ENCODE data around the gene CCND3.
A peak's percentile ranks its signal among the peaks of the same experiment; 100 is the strongest.

Gene CCND3

DNA sequence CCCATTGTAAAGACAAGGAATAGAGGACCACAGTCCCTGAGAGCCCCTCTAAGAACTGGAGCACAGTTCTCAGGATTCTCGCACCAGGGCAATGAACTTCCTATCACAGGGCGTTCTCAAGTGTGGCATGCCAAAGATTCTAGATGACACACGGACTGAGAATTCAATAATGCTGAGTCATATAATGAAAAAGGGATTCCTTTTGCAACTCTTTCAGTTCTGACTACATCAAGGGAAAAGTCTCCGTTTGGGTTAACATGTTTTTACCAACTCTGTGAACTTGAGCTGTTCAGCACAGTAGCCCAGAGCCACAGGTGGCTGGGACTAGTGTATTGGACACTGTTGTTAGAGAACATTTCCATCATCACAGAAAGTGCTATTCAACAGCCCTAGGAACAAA lies 24.1 kb downstream of the CCND3 start:
- DNase-seq: no peak

DNA sequence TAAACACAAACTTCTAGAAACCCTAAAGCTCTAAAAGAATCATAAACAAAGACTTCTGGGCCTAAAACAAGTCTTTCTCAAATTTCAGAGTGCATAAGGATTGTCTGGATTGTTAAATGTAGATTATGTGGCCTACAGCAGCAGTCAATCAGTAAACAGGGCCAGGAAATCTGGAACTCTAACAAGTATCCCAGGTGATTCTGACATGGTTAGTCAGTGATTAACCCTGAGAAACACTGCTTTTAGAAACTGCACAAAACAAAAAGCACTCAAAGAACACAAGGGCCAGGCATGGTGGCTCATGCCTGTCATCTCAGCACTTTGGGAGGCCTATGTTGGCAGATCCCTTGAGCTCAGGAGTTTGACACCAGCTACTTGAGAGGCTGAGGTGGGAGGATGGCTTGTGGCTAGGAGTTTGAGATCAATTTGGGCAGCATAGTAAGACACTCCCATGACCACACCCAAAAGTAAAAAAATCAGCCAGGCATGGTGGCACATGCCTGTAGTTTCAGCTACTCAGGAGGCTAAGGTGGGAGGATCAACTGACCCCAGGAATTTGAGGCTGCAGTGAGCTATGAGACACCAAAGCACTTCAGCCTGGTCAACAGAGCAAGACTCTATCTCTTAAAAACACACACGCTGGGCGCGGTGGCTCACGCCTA lies 26.6 kb downstream of the CCND3 start:
- no peak for DNase-seq

DNA sequence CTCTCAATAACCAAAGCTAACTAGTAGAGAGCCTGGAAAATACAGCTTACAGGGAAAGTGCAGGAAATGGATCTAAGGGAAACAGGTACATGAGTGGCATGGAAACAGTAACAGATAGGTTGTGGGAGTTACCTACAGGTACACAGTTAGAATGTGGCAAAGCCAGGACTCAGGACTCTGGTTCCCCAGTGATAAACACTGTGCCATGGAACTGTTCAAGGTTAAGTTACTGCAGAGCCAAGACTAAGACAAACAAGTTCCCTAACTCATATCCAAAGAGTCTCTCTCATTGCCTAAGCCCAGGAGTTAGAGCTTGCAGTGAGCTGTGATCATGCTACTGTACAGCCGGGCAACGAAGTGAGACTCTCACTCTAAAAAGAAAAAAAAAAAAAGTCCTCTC lies 27.3 kb downstream of the CCND3 start:
- no peak for DNase-seq

DNA sequence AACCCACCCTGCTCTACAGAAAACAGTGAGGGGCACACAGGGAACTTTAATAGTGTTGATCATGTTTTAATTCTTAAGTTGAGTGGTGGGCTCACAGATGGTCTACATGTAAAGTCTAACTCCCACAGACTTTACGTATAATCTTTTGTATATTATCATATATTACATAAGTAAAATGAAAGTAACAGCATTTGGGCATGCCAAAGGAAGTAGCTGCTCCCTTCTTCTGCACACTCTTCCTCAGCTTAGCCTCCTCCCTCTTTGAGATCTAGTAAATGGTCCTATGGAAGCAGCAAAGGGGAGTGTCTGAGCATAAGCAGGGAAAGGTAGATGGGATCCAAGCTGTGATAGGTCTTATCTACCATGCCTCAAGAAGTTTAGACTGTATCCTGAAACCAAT lies 31.9 kb downstream of the CCND3 start:
- DNase-seq: no peak

DNA sequence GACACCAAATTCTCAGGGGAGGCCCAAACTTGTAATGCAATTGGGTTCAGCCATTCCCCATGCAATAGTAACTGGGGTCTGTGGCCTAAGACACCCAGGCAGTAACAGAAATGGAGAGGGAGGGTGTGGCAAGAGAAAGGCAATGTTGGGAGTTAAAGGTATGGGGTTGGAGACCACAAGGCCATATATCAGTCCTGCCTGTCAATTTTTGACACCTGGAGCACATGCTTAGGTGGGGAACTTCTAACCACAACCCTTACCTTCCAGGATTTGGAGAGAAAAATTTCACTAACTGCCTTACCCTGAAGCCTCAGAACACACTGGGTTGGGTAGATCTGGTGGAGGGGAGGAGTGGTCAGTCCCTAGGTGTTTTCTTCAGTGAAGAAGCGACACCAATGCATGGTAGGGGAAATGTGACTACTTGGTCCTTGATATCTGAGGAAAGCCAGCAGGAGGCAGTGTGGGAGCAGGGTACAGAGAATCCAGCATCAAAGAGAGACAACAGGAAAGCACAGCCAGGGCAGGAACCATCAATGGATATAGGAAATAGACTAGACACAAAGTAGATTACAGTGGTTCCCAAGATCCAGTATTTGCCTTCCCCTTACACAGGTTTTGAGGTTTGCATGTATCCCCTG lies 39.6 kb downstream of the CCND3 start:
- peak; percentile 68 for DNase-seq

DNA sequence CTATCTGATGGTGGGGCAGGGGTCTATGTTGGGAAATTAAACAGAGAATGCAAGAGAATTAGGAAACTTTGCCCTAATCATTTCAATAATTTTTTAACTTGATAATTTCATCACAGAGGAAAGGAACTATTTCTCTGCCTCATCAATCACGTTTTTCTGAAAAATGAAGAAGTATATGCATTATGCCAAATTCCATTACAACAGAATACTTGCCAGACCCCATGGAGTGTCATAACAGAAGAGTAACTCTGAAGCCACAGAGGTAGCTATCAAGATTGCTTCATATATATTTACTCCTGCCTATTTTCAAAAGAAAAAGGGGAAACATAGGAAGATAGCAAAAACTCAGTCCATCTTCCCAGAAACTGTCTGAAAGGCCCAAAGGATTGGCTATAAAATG lies 40.7 kb downstream of the CCND3 start:
- no peak for DNase-seq

DNA sequence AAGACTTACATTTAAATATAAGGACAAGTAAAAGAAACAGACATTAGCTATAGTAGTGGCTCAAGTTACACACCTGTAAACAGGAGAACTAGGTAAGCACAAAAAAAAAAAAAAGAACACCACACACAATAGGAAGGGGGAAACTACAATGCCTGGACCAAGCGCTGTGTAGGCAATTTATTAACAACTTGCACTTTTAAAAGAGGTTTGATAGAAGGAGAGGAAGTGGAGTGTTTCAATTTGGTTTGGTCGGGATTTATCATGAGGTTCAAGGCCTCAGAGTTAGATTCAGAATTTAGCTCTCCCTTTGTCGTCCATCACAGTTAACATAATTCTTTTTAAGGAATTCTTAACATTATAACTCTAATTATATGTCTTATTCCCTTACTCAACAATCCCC lies 45.3 kb downstream of the CCND3 start:
- DNase-seq: no peak

DNA sequence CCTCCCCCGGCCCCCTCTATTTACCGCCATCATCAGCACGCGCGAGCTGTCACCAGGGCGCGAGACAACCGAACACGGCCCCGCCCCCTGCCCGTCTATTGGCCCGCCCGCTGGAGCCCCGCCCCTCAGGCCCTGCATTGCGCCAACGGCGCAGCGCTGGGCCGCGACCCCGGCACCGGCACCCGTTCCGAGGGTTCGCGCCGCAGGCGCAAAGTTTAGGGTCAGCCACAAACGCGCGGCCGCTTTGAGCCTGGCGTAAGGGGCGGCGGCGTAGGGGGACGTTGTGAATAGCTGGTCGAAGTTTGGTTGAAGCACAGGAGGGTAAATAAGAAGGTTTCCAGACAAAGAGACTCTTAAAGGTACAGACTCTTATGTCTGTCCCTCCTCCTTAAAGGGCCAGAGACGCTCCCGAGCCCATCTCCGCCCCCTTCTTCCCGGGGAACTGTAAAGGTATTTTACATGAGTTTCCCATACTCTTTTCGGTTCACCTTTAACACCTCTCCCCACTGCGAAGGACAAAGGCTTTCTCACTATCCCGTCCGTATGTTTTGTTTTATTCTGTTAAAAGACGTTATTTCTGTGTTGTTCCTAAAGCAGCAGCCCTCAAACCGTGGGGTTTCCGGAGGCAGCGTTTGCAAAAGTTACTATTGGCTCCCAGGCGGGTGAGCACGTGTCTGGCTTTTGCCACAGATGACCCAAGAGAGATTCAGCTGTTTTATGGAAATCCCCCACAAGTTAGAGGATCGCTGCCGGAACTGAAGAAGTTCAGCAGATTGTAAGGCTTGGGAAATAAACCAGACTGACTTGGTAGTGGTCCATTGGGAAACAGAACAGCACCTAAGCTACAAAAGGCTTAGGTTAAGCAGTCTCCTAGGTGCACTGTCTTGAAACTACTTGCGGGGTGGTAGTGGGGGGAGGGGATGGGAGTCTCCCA lies 46.0 kb downstream of the CCND3 start, which contains the start of gene USP49:
Gene USP49, minus strand, starts transcription at position 76 of the 934 bp plus-strand sequence. CDS start 88,392 bp downstream, outside the sequence.
- peak; percentile 87 for DNase-seq

DNA sequence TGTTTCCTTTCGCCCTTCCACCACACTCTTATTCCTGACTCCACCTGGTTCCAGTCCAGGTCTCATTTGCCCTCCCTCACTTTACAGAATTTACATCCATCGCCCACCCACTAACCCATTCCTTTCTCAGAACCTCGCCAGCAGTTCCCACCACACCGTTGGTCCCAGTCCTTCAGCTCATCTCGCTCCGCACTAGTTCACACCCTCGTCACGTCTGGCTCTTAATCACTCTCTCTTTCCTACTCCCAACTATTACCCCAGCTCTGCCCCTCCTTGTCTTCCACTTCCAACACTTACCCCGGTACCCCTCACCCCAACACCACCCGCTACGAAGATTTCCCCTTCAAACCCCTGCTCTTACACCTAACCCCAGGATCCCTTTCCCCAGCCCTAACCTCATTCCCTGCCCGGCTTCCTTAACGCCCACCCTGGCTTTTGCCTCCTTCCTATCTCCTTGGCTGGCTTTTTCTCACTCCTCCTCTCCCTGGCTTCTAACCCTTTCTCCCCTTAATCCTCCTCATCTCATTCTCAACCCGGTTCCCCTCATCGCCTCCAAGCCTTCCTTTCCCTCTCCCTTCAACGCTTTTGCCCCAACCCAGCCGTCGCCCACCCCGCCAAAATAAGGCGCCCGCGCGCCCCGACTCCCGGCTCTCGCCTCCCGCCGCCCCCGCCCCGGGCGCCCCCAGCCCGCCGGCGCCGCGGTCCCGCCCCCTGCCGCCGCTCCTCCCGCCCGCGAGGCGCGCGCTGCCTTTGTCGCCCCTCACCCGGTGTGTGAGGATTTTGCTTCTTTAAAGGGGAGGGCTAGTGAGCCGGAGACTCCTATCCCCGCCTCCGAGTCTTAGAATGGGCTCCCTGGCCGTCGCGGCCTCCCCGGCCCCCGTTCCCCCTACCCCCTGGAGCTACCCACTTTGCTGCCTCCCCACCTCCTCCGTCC lies 47.0 kb downstream of the CCND3 start:
- DNase-seq: no peak

DNA sequence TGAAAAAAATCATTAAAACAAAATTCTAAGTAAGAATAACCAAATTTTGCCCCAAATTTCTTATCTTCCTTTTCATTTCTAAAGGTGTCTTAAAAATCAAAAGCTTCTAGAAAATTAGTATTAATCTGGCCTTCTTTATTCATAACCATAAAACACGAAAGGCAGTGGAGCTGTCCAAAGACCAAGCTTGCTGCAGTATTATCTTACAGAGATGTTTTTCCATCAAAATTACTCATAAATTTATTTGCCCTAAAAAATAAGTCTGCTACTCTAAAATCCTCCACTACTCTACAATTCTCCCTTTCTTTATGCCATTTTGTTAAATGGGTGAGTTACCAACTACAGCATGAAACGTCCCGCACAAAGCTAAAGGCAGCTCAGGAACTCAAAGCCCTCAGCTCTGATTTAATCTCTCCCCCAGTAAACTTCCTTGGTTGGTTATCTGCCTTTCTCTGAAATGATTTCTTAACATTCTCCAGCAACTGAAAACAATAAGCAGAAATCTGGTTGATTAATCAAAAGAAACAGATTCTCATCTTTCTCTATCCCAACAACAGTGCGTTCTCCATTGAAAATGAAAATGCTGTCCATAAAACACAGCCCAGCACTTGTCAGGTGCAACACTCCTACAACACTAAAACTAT lies 48.6 kb downstream of the CCND3 start:
- DNase-seq: no peak

DNA sequence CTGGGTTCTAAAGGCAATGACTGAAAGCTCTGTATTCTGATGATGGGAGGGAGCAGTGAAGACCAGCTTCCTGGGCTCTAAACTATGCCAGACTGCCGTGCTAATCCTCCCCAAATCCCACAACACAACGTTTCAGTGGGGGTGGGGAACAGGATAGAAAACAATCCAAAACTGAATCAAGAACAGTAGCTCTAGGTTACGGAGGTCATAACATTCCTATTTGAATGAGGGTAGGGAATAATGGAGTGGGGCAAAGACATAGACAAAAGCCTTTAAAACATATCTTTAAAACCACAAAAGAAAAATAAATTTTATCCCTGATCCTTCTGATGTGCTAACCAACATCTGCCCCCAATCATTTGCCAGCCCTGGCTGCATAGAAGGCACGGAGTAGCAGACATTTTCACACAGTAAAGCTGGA lies 54.3 kb downstream of the CCND3 start:
- DNase-seq: no peak

DNA sequence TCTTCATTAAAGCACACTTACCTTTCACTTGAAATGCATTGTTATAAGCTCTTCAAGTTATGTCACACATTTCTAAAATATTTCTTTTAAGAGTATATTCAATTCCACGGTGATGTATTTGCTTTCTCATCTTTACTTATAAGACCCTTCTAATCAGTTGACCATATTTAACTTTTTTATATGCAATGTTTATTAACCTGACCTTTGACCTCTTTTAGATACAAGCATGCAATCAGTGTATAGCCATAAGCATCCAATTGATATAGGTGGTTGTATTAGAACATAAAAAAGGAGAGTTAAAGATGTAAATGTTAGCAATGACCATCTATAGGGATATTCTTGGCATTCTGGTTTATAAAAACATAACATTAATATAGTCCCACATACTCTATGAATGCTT lies 55.7 kb downstream of the CCND3 start:
- no peak for DNase-seq

DNA sequence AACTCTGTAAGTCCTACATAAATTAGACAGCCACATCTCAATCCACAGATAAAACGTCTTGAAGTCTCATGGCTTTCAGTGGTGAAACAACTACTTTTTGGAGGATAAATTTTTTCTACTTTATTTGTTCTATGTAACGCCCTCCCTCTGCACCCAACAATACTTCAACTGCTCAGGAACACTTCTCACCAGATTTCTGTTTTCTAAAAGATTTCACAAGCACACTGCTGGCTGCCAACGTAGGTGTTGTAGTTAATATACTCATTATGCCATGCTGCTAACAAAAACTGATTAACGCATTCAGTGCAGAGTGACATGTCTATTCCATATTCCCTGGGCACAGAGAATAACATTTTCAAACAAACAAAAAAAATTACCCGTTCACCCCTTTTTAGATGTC lies 56.7 kb downstream of the CCND3 start:
- no peak for DNase-seq

Measured in CD4-positive, alpha-beta T cell treated with Interleukin-15 for 1 hour (primary cell).